Stimulated activated naive CD4-positive, alpha-beta T cell (primary cell): Measurements from ENCODE around the gene BCDIN3D.
"Not testable (repeated sequence)": the region's sequence is repeated elsewhere in the genome, so short reads cannot be mapped to it uniquely, and the experiment has no call there.

Experiments
- DNase-seq, 6 experiments: peaks; one replicate each; lab custom pipeline; 2025; lab: John Stamatoyannopoulos, UW

BCDIN3D gene, protein sequence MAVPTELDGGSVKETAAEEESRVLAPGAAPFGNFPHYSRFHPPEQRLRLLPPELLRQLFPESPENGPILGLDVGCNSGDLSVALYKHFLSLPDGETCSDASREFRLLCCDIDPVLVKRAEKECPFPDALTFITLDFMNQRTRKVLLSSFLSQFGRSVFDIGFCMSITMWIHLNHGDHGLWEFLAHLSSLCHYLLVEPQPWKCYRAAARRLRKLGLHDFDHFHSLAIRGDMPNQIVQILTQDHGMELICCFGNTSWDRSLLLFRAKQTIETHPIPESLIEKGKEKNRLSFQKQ

DNA sequence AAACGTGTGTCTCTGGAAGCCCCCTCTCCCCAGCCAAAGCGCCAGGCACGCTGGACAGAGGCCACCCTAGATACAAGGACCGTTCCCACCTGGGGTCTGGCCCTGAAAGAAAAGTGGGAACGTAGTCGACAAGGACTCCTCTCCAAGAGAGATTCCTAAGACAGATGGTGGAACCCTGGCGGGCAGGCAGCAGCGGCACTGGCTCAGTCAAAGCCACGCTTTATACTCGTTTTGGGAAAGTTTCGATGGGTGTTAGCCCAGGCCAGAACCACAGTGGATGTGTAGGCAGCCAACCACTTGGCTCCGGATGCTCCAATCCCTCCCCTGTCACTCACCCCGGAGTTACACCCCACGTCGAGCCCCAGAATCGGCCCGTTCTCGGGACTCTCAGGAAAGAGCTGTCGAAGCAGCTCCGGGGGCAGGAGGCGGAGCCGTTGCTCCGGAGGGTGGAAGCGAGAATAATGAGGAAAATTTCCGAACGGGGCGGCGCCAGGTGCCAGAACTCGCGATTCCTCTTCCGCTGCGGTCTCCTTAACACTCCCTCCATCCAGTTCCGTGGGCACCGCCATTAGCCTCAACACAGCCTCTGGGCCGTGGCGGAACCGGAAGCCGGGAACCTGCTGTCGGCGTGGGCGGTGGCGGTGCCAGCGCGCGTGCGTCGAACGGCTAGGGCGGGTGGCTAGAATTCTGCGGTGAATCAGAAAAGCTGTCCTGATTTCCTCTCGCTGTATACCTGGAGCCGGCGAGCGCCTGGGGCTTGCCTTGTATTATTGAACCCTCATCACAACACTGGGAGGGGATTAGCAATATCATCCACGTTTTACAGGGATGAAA is at the start of gene BCDIN3D:
Gene BCDIN3D, minus strand, starts transcription at position 588 of the 834 bp plus-strand sequence. Its CDS starts 19 bp downstream, at position 569.
- peak; percentile 84 to 90 (median 88) for DNase-seq

DNA sequence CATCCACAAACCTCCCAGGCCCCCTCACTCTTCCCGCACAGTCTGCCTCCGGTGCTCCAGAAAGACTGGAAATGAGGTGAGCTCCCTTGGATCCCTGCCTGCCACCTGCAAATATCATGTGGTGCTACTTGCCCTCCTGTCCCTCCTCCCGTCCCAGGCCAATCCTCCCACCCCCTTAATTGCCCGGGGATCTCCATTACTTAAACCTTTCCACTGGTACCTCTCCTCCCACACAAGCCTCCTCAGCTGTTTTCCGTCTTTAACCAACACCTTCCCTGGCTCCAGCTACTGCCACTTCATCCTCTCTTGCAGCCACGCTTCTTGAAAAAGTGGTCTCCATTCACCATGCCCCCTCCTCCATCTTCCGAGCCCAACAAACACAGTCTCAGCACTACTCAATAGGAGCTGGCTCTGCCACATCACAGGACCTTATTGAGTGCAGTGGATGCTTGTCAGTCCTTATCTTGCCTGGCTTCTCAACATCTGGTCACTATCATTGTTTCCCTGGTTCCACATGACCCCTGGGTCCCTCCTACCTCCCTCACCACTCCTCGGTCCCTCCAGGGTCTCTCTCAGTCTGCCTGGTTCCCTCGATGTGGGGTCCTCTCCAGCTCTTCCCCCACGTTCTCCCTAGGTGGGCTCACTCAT is 49.3 kb upstream of the BCDIN3D start:
- no peak for DNase-seq

DNA sequence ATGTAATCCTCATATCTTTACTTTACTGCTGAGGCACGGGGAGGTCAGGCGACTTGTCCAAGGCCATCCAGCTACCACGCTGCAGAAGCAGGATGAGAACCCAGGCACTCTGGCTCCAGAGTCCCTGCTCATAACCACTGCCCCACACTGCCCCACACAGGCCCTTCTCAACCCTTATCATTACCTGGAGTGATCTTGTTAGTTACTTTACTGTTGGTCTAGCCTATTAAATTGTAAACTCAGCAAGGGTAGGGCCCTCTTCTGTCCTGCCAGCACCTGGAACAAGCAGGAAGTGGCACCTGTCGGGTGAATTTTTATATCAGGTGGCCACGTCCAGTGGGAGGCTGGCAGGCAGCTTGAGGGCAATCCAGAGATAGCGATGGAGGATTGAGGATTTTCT is 48.6 kb upstream of the BCDIN3D start:
- DNase-seq: no peak

DNA sequence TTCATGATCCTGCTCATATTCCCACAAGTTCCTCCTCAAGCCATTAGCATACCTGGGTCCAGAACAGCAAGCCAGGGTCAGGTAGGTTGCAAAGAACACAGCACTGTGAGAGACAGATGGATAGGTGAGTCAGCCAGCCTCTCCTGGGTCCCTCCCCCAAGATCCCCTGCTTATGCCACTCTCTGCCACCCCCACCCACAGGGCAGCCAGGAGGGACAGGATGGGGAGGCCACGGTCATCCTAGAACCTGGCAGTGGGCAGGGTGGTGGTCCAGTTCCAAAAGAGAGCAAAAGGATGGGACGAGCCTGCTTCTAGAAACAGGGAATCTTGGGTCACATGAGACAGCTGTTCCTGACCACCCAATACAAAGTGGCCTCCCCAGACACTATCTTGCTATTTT is 48.1 kb upstream of the BCDIN3D start:
- no peak for DNase-seq

DNA sequence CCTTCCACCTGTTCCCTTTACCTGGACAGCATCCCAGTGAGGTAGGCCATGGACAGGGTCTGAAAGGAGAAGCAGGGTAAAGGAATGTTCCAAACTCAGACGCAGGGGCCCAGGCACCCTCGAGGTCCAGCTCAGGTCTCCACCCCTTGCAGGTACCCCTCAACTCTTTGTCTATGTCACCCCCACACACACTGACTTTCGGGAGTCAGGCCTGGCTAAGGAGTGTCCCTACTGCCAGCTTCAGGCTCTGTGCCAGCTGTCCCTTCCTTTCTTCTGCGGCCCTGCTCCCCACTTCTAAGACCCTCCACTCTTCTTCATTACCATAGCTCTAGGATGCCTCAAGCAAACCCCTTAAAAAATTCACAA is 47.2 kb upstream of the BCDIN3D start:
- no peak for DNase-seq

DNA sequence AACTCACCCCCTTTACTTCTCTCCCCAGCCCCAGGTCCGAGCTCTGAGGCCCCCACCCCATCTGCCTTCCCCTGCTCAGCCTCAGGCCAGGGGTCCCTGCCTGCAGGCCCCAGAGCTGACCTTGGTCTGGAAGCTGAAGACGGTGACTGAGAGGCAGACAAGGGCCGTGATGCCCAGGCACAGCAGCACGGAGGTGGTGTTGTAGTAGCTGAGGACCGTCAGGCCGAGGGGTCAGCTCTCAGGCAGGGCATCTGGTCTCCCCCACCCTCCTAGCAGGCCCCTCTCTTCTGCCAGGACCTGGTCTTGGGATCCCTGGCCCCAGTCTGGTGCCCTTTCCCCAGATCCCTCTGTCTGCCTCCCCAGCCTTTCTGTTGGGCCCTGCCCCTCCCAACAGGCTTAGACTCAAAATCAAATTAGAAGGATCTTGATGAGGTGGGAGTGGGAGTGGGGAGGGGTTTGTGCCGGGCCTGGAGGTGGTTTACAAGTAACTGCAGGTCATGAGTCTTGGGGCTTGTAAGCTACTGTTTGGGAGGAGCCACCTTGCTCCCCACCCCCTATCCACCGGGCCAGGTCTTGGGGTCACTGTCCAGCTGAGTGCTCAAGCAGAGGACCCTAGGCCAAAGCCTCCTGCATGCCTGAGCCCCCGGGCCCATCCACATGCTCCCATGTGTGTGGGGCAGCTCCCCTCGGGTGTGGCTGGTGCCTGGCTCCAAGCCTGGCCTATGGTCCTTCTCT is 46.6 kb upstream of the BCDIN3D start:
- no peak for DNase-seq

DNA sequence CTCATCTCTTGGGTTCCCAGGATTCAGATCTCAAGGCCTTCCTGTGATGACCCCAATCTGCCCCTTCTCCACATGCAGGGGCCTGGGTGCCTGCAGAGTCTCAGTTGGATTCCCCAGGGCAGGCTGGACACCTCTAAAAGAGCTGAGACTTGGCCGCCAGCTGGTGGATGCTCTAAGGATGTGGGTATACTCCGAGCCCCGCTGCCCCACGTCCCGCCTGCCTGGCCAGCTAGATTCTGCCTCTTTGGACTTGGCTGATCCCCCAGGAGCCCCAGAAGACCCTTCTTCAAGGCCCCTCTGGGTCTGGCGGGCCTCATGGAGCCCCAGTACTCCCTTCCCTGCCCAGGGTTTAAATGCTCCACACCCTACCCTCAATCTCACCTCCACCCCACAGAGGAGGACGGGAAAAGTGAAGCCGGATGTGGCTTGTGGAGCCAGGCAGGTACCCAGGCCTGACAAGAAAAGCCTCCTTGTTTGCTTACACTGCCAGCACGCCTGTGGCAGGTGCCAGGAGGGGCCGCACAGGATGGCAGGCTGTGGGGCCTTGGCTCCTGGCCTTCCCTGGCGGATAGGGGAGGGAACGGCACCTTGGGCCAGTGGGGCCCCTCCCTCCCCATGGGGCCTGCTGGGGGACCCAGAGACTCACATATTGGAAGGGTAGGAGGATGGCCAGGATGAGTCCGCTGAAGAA is 45.7 kb upstream of the BCDIN3D start:
- no peak for DNase-seq

DNA sequence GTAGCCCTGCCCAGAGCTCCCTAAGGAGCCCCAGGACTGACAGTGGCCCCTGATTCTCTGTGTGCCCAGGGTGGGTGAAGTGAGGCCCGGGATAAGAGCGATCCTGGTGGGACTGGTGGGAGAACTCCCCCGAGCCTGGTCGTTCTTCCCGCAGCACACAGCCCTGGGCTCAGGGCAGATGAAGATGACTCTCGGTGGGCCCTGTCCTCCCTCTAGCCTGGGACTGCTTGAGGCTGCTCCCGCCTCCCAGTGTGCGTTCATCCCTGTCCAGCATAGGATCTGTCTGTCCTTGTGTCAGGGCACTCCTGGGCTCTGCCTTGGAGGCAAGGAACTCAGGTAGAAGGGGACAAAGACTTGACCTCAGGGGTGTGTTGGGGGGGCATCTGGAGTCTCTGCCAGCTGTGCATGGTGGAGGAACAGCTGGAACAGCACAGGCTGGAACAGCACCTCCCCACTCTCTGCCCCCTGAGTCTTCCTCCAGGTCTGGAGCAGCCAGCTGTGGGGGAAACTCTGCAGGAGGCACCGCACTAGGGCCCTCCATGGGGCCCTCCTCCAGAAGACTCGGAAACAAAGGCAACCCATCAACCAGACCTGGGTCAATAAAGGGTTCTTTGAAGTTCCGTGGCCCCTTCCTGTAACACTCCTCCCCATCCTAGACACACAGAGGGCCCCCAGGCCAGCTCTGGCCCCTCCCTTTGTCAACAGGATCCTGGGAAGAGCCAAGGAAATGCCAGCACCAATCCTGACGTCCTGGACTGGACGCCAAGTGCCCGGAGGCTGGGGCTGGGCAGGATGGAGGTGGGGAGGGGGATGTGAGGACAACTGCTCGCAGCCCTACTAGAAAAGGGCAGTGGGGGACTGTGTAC is 44.9 kb upstream of the BCDIN3D start:
- no peak for DNase-seq

DNA sequence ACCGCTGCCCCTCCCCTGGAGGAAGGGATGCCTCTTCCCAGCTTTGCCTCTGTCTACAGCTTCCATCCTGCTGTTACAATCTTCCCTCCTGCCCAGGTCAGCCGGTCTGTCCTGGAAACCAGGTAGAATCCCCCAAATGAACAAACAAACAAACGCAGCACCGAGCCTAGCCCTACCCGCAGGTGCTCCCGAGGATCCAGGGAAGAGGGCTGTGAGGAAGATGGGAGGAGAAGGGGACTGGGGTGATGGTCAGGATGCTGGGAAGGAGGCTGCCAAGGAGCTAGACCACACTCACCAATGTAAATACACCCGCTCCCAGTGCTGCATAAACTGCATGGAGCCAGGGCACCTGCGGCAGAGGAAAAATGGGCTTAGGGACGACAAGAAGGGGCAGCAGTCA is 44.2 kb upstream of the BCDIN3D start:
- DNase-seq: no peak

DNA sequence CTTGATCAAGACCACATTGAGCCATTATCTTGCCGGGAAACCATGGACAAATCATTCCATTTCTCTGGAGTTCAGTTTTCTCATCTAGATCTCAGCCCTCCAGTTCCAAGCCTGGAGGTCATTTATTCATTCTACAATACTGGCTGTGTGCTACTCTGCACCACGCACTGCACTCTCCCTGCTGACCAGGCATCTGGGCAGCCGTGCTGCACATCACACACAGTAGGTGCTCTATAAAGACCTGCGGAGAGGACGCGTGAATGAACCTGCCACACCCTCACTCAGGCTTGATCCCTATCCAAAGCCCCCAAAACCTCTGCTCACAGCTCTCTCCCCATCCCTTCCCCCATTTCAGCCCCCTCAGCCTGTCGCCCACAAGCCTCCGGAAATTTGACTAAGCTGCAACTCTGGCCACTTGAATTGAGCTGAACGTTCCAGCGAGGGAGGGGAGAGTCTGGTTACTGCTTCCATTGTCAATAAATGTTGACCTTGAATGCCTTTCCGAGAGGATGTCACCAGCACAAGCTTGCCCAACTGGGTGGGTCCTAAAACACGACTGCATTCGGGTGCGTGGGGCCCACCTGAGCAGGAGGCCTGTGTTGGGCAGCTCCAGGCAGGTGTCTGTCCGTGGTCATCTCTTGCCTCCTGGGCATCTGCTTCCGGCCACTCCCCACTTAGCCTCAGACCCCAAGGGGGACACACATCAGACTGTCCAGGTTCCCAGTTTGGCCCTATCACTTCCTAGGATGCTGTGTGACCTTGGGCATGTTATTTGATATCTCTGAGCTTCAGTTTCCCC is 43.0 kb upstream of the BCDIN3D start:
- no peak for DNase-seq

DNA sequence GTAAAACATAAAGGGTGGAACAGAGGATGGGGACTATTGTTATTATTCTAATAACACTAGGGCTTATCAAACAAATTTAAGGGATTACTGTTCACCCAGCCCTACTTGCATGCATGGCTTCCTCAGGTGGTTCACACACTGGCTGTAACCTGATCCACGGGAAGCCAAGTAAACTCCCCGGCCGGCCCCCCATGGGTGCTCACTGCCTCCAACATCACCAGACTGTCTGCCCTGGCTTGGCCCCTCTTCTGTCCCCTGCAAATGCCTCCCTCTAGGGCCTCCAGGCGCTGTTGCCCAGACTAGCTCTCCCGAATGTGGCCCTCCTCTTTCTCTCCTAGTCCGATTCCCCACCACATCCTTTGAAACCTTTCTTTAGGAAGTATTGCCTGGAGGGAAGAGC is 42.2 kb upstream of the BCDIN3D start:
- no peak for DNase-seq

DNA sequence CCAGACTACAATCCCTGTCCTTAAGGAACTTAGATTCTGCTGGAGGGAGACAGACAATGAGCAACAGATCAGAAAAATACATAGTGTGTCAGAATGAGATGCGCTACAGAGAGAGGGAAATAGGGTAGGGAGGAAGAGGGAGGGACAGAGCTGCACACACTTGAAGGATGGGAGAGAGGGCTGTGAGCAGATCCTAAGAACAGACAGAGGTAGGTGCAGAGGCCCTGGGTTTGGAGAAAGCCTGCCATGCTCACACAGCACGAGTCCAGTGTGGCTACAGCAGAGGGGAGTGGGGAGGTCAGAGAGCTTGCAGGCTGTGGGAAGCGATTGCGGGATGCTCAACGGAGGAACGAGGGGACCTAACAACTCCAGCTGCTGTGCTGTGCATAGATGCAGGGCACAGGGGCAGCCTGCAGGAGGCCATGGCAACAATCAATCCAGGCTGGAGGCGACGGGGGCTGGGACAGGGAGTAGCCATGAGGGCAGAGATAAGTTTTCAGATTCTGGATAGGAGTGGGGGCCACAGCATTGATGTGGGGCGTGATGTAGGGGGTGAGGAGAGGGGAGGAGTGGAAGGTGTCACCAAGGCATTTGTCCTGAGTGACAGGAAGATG is 40.1 kb upstream of the BCDIN3D start:
- no peak for DNase-seq

DNA sequence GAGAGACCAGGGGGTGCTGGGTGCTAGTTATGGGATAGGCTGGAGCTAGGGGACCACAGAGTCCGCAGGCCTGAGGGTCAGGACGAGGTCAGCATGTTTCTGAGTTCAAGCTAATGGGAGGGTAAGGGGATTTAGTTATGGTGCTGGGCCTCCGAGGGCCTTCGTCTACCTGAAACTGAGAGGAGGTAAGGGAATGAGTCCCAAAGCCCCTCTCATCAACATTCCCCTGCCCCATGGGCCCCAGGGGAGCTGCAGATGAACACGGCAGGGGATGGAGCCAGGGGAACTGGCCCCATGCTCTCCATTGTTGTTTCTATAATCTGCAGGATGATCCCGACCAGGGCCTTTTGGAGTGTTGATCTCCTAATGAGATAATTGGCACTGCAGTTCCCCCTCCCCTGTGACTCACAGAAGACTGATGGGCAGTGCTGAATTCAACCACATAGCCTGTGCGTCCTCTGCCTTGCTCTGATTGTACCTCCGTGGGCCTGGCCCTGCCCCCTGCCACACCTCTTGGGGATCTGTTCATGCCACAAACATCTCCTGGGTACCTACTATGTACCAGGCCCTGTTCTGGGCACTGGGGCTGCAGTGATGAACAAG is 39.4 kb upstream of the BCDIN3D start:
- no peak for DNase-seq

DNA sequence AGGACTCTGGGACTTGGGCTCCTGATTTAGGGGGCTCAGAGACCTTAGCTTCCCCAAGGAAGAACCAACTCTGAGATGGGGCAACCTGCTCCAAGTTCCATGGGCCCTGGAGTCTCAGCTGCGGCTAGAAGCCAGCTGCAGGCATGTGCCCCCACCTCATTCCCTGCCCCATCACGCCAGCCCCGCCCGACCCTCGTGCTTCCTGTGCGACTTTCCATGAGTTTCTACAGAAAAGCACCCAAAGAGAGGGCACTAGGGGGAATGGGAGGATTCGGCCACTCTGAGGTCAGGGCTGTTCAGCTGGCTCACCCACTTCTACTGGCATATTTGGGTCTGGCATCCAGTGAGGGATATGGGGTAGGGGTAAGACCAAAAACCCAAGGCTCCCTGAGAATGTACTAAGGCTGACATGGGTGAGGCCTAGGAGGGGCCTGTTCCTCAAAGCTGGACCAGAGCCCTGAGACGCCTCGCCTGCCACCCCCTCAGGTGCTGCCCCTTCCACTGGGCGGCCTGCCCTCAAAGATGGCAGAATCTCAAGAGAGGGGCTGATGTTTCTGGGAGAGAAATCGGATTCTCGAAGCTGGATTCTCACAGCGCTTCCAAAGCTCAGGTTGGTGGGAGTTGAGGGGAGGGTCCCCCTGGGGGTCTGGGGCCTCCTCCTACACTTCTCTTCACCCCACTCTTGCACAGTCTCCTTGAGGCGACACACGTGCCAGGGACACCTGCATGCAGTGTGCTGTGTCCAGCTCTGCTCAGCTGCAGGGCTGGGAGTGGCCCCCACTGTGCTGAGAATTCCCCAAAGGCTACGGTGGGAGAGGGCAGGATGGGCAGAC is 38.7 kb upstream of the BCDIN3D start:
- no peak for DNase-seq

DNA sequence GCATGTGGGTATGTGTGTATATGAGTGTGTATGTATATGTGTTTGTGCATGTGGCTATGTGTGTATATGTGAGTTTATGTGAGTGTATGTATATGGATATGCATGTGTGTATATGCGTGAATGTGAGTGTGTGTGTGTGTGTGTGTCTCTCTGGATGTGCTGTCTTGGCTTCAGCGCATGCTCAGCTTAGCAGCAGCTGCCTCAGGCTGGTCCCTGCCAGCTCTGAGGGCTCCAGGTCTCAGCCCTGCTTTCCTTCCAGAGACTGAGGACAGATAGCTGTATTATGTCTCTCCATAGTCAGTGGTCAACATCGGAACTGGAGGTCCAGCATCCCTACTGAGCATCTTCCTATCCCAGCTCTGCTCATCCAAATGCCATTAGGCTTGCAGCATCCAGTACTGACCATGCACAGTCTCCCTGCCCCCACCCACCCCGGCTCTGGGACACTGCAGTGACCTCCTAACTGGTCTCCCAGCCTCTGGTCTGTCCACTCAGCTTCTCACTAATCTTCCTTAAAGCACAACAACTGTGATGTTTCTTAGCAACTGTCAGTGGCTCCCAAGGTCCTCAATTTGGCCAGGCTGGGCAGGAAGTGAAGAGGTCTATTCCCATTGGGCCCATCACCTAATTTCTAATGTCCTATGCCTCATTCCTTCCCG is 38.0 kb upstream of the BCDIN3D start:
- DNase-seq: no peak

DNA sequence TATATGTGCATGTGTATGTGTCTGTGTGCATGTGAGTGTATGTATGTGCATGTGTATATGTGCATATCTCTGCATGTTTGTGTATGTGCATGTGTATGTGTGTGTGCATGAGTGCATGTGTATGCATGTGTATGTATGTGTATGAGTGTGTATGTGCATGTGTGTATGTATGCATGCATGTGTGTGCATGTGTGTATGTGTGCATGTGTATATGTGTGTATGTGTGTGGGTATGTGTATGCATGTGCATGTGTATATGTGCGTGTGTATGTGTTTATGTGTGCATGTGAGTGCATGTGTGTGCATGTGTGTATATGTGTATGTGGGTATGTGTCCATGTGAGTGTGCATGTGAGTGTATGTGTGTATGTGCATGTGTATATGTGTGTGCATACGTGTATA is 36.2 kb upstream of the BCDIN3D start:
- DNase-seq: not testable (repeated sequence)

DNA sequence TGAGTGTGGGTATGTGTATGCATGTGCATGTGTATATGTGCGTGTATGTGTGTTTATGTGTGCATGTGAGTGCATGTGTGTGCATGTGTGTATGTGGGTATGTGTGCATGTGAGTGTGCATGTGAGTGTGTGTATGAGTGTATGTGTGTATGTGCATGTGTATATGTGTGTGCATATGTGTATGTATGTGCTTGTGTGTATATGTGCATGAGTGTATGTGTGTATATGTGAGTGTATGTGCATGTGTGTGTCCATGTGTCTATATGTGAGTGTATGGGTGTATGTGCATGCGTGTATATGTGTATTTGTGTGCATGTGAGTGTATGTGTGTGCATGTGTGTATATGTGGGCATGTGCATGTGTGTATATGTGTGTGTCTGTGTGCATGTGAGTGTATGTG is 35.1 kb upstream of the BCDIN3D start:
- no peak for DNase-seq

DNA sequence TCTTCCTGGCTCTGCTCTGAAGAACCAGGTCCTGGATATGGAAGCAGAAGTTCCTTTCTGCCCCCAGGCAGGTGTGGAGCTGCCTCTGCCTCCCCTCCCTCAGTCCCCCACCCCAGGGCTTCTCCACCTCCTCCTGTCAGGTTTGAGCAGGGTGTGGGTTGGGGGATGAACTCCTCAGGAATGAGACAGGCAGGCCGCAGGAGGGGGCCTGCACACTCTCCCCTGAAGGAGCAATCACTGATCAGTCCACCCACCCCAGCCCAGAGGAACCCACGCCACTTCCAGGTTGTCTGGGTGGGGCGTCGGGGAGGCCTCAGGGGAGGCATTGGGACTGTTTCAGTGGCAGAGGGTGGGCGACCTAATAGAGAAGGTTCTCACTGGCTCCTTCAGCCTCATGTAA is 34.2 kb upstream of the BCDIN3D start:
- DNase-seq: no peak
